T follicular helper cell (primary cell): ENCODE measurements around the gene POU3F3.

Experiments used
- DNase-seq: peaks from one replicate; pipeline ENCODE4 v3.0.0-alpha.2; 2020; ENCODE audit warnings: low read depth
- total RNA-seq, 2 experiments: gene quantifications; one replicate each; lab custom pipeline; 2026; lab: John Stamatoyannopoulos, UW

POU3F3 gene
- total RNA-seq, result 0 to 0.06 reads per million in 2 experiments

GRCh38 chr2:104853534-104854497 is at the start of gene POU3F3:
TSS of gene POU3F3 (plus strand) at chr2:104854115. CDS start at chr2:104855511, 1,396 bp downstream.
- no peak for DNase-seq

GRCh38 chr2:104804148-104804890 is 49.6 kb upstream of the POU3F3 start:
- no peak for DNase-seq

GRCh38 chr2:104812286-104812685 is 41.6 kb upstream of the POU3F3 start:
- DNase-seq, result no peak

GRCh38 chr2:104816143-104816542 is 37.8 kb upstream of the POU3F3 start:
- DNase-seq, result no peak

GRCh38 chr2:104818264-104818663 is 35.7 kb upstream of the POU3F3 start:
- DNase-seq, result no peak

- DNase-seq, result no peak
Observed at GRCh38 chr2:104820126-104820525, 33.8 kb upstream of the POU3F3 start.

GRCh38 chr2:104825124-104825865 is 28.6 kb upstream of the POU3F3 start:
- no peak for DNase-seq

- DNase-seq, result no peak
Observed at GRCh38 chr2:104826016-104826415, 27.9 kb upstream of the POU3F3 start.

GRCh38 chr2:104831742-104832141 is 22.2 kb upstream of the POU3F3 start:
- no peak for DNase-seq

GRCh38 chr2:104834431-104835153 is 19.3 kb upstream of the POU3F3 start:
- no peak for DNase-seq

- no peak for DNase-seq
Observed at GRCh38 chr2:104836265-104836664, 17.6 kb upstream of the POU3F3 start.

- DNase-seq, result no peak
Observed at GRCh38 chr2:104836841-104837240, 17.1 kb upstream of the POU3F3 start.

- DNase-seq, result no peak
Observed at GRCh38 chr2:104840156-104840555, 13.8 kb upstream of the POU3F3 start.

- no peak for DNase-seq
Observed at GRCh38 chr2:104840893-104841585, 12.9 kb upstream of the POU3F3 start.

- DNase-seq, result no peak
Observed at GRCh38 chr2:104841744-104842143, 12.2 kb upstream of the POU3F3 start.

GRCh38 chr2:104844807-104845551 is 8.9 kb upstream of the POU3F3 start:
- no peak for DNase-seq

GRCh38 chr2:104845552-104845931 is 8.4 kb upstream of the POU3F3 start:
- no peak for DNase-seq

- no peak for DNase-seq
Observed at GRCh38 chr2:104845946-104846785, 7.7 kb upstream of the POU3F3 start.
